HG03108 (cell line): ENCODE data around the gene AHRR.

Source experiments
- ATAC-seq: cut with Tn5 transposase; IDR thresholded peaks from one replicate; pipeline ENCODE4 v1.9.1; 2021; ENCODE audit warnings: moderate library complexity; ENCODE audit not compliant: unreplicated experiment

AHRR gene

GRCh38 chr5:344668-345067, 23.2 kb downstream of the AHRR start:
- no peak for ATAC-seq

GRCh38 chr5:345404-346195, 24.1 kb downstream of the AHRR start:
- no peak for ATAC-seq

- ATAC-seq, result no peak
These were observed 24.9 kb downstream of the AHRR start for GRCh38 chr5:346229-346935.

GRCh38 chr5:347712-348284, 26.3 kb downstream of the AHRR start:
- ATAC-seq, result no peak

GRCh38 chr5:348726-349125, 27.2 kb downstream of the AHRR start:
- no peak for ATAC-seq

GRCh38 chr5:350355-350754, 28.8 kb downstream of the AHRR start:
- ATAC-seq, result no peak

GRCh38 chr5:351084-351920, 29.8 kb downstream of the AHRR start:
- ATAC-seq, result no peak

- no peak for ATAC-seq
These were observed 30.4 kb downstream of the AHRR start for GRCh38 chr5:351921-352245.

GRCh38 chr5:352639-353611, 31.4 kb downstream of the AHRR start:
- no peak for ATAC-seq

- ATAC-seq, result no peak
These were observed 32.4 kb downstream of the AHRR start for GRCh38 chr5:353612-354580.

GRCh38 chr5:354581-355378, 33.3 kb downstream of the AHRR start:
- ATAC-seq, result no peak

- ATAC-seq, result no peak
These were observed 33.9 kb downstream of the AHRR start for GRCh38 chr5:355379-355935.

- ATAC-seq, result no peak
These were observed 34.4 kb downstream of the AHRR start for GRCh38 chr5:355958-356357.

- ATAC-seq, result no peak
These were observed 37.9 kb downstream of the AHRR start for GRCh38 chr5:359301-359897.

- no peak for ATAC-seq
These were observed 38.9 kb downstream of the AHRR start for GRCh38 chr5:360257-361027.

GRCh38 chr5:362189-362588, 40.7 kb downstream of the AHRR start:
- no peak for ATAC-seq
